ENCODE measurements around the gene CD19. TPM values are rescaled to one million over a fixed set of nuclear protein-coding genes. Genes with fewer than 3 reads are reported as not detected.
"Not testable (repeated sequence)": the region's sequence is repeated elsewhere in the genome, so short reads cannot be mapped to it uniquely, and the experiment has no call there.

The CD19 gene
- total RNA-seq, result 0.52 TPM
- polyA plus RNA-seq, result 1 to 10 TPM in 1 of 4 donors, not detected in 3; 2.8 TPM

DNA sequence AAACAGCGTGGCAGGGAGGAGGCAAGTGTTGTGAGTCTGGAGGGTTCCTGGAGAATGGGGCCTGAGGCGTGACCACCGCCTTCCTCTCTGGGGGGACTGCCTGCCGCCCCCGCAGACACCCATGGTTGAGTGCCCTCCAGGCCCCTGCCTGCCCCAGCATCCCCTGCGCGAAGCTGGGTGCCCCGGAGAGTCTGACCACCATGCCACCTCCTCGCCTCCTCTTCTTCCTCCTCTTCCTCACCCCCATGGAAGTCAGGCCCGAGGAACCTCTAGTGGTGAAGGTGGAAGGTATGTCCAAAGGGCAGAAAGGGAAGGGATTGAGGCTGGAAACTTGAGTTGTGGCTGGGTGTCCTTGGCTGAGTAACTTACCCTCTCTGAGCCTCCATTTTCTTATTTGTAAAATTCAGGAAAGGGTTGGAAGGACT is at the start of gene CD19:
TSS of gene CD19 (plus strand) at position 171 of the 425 bp plus-strand sequence. CDS start at position 201, 30 bp downstream.
- Mint-ChIP-seq H3K4me1 (peaks cover 0 to 26% (median 15%) of the 10 kb centered on the region in 4 donors), H3K27ac (peak within 1 kb of the TSS in 2 of 3 donors; percentile 84 to 85), H3K36me3 (no peaks in the 10 kb centered on the region), H3K4me3 (peak within 1 kb of the TSS in 2 of 4 donors; percentile 21 to 42), H3K27me3 (peaks cover 10% of the 10 kb centered on the region), H3K9me3 (no peaks in the 10 kb centered on the region)
- Histone ChIP-seq H3K4me1 (ENCODE audit: control insufficient read depth, insufficient read depth, low read length, poor library complexity, severe bottlenecking) (peaks cover 8% of the 10 kb centered on the region), H3K27me3 (ENCODE audit: control insufficient read depth, insufficient read depth, low read length) (no peaks in the 10 kb centered on the region), H3K36me3 (ENCODE audit: control insufficient read depth, insufficient read depth, low read length) (no peaks in the 10 kb centered on the region), H3K4me3 (ENCODE audit: low read depth, low read length) (no peak within 1 kb of the TSS), H3K27ac (ENCODE audit: insufficient read depth, low read length, poor library complexity, severe bottlenecking) (no peak within 1 kb of the TSS), H3K9me3 (ENCODE audit: control insufficient read depth in 2 of 2, low read length in 2 of 2) (no peaks in the 10 kb centered on the region)
- ATAC-seq (ENCODE audit: low read depth in 2 of 2), result no peak
- no peak for DNase-seq

DNA sequence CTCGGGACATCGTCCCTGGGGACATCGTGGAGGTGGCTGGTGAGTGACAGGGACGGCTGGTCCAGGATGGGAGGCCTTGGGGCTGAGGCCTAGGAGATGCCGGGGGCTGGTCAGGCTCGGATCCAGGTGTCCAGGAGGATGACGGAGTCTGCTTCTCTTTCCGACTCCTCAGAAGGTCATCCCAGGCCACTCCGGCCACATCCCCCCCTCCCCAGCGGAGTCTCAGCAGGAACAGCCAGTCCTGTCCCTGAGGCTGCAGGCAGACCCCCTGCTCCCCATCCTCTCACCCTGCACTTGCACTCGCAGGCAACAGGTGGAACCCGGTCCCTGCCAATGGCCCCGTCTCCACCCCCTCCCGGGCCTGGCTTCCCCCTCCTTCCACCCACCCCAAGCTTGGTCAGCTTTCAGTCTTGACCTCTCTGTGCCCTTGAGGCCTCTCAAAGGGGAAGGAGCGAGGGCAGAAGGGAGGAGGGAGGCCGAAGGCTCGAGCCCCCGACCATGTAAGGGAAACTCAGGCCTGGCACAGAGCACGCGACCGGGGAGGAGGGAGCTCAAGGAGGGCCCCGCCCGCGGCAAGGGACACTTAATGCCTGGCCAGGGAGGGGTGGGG is 49.1 kb upstream of the CD19 start:
- H3K4me3 ChIP-seq (ENCODE audit: low read depth, low read length), result no peak overlapping the region
- peaks cover 6% of the 10 kb centered on the region for H3K27me3 Mint-ChIP-seq
- peak overlapping the region in 1 of 4 donors; percentile 85 for H3K4me3 Mint-ChIP-seq
- no peak for DNase-seq
- peaks cover 0 to 23% (median 8%) of the 10 kb centered on the region in 4 donors for H3K4me1 Mint-ChIP-seq
- no peaks in the 10 kb centered on the region for H3K27me3 ChIP-seq (ENCODE audit: control insufficient read depth, insufficient read depth, low read length)
- no peaks in the 10 kb centered on the region for H3K36me3 ChIP-seq (ENCODE audit: control insufficient read depth, insufficient read depth, low read length)
- H3K27ac Mint-ChIP-seq, result no peak overlapping the region
- no peaks in the 10 kb centered on the region for H3K9me3 Mint-ChIP-seq
- no peak for ATAC-seq (ENCODE audit: low read depth in 2 of 2)
- no peaks in the 10 kb centered on the region for H3K36me3 Mint-ChIP-seq
- no peak overlapping the region for H3K27ac ChIP-seq (ENCODE audit: insufficient read depth, low read length, poor library complexity, severe bottlenecking)
- H3K4me1 ChIP-seq (ENCODE audit: control insufficient read depth, insufficient read depth, low read length, poor library complexity, severe bottlenecking), result peaks cover 17% of the 10 kb centered on the region
- no peaks in the 10 kb centered on the region for H3K9me3 ChIP-seq (ENCODE audit: control insufficient read depth in 2 of 2, low read length in 2 of 2)

DNA sequence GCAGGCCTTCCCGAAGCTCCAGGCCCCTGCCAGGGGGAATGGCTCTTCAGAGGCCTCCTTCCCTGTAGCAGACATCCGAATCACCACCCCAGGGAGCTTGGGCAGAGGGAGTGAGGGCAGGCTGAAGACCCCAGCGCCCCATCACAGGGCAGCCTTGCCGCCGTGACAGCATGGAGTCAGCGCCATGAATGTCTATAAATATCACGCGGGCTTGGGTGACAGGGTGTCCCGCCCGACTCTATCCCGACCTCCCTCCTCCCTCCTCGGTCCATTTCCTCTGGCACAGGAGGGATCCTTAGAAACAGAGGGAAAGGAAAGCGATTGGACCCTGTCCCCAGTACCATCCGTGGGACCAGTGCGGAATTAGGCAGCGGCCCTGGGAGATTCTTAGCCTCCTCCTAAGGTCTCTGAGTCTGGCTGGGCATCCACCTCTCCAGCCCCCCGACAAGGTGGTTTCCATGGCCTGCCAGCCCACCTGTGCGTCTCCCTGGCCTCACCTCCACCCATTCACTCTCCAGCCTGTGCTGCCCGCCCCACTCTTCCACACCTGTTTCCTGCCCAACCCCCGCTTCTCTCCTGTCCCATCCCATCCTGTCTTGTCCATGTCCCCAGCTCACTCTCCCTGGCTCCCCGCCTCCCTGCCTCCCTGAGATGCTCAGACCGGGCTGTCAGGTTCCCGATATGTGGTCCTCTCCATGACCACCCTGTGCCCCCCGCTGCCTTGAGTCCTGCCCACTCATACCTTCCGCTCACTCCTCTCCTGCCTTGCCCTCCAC is 48.4 kb upstream of the CD19 start:
- Mint-ChIP-seq H3K27me3 (peaks cover 6% of the 10 kb centered on the region), H3K9me3 (no peaks in the 10 kb centered on the region), H3K36me3 (no peaks in the 10 kb centered on the region), H3K4me1 (peaks cover 0 to 23% (median 8%) of the 10 kb centered on the region in 4 donors), H3K27ac (no peak overlapping the region), H3K4me3 (peak overlapping the region in 1 of 4 donors; percentile 55)
- Histone ChIP-seq H3K9me3 (ENCODE audit: control insufficient read depth in 2 of 2, low read length in 2 of 2) (no peaks in the 10 kb centered on the region), H3K27me3 (ENCODE audit: control insufficient read depth, insufficient read depth, low read length) (no peaks in the 10 kb centered on the region), H3K27ac (ENCODE audit: insufficient read depth, low read length, poor library complexity, severe bottlenecking) (no peak overlapping the region), H3K36me3 (ENCODE audit: control insufficient read depth, insufficient read depth, low read length) (no peaks in the 10 kb centered on the region), H3K4me3 (ENCODE audit: low read depth, low read length) (no peak overlapping the region), H3K4me1 (ENCODE audit: control insufficient read depth, insufficient read depth, low read length, poor library complexity, severe bottlenecking) (peaks cover 17% of the 10 kb centered on the region)
- no peak for ATAC-seq (ENCODE audit: low read depth in 2 of 2)
- DNase-seq, result no peak

DNA sequence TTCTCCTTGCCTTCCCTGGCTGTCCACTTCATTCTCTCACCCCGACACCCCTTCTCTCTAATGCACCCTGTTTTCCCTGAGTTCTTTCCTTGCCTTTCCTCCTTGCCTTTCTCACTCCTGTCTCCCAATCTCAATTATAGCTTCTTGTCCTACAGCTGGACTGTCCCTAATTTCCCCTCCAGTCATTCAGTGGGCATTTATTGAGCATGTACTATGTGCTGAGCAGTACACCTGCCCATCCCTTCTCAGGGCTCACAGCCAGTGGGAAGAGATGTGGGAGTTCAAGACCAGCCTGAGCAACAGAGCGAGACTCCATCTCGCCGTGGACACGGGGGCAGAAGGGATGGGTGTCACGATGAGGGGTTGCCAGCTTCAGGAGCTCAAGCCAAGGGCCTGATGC is 47.7 kb upstream of the CD19 start:
- Mint-ChIP-seq H3K27ac (no peak overlapping the region), H3K36me3 (no peaks in the 10 kb centered on the region), H3K4me3 (peak overlapping the region in 2 of 4 donors; percentile 46 to 55), H3K4me1 (peaks cover 0 to 17% (median 7%) of the 10 kb centered on the region in 4 donors), H3K27me3 (peaks cover 6% of the 10 kb centered on the region), H3K9me3 (no peaks in the 10 kb centered on the region)
- Histone ChIP-seq H3K36me3 (ENCODE audit: control insufficient read depth, insufficient read depth, low read length) (no peaks in the 10 kb centered on the region), H3K27ac (ENCODE audit: insufficient read depth, low read length, poor library complexity, severe bottlenecking) (no peak overlapping the region), H3K9me3 (ENCODE audit: control insufficient read depth in 2 of 2, low read length in 2 of 2) (no peaks in the 10 kb centered on the region), H3K4me3 (ENCODE audit: low read depth, low read length) (no peak overlapping the region), H3K27me3 (ENCODE audit: control insufficient read depth, insufficient read depth, low read length) (no peaks in the 10 kb centered on the region), H3K4me1 (ENCODE audit: control insufficient read depth, insufficient read depth, low read length, poor library complexity, severe bottlenecking) (peaks cover 14% of the 10 kb centered on the region)
- ATAC-seq (ENCODE audit: low read depth in 2 of 2), result no peak
- DNase-seq, result no peak

DNA sequence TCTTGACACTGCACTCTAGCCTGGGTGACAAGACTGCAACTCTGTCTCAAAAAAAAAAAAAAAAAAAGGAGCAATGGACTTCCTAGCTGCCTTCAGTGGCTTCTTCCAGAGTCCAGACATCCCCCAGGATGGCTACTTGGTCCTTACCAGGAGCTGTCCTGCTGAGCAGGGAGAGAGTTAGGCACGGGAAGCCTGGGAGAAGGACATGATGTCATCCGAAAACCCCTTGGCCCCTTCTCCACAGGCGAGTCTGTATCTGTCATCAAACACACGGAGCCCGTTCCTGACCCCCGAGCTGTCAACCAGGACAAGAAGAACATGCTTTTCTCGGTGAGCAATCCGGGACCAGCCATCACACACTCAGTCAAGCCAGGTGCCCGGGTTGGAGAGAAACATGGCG is 44.8 kb upstream of the CD19 start:
- DNase-seq (no peak), ATAC-seq (ENCODE audit: low read depth in 2 of 2) (no peak)
- no peak overlapping the region for H3K4me3 Mint-ChIP-seq

DNA sequence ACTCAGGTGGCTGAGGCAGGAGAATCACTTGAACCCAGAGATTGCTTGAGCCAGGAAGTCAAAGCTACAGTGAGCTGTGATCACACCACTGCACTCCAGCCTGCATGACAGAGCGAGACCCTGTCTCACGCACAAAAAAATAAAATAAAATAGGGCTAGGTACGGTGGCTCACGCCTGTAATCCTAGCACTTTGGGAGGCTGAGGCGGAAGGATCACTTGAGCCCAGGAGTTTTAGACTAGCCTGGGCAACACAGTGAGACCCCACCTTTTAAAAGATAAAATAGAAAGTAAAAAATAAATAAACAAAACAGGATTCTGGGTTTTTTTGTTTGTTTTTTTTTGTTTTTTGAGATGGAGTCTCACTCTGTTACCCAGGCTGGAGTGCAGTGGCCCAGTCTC is 41.4 kb upstream of the CD19 start:
- H3K27ac ChIP-seq (ENCODE audit: insufficient read depth, low read length, poor library complexity, severe bottlenecking); H3K4me1 Mint-ChIP-seq; DNase-seq; ATAC-seq (ENCODE audit: low read depth in 2 of 2); H3K9me3 ChIP-seq (ENCODE audit: control insufficient read depth in 2 of 2, low read length in 2 of 2); H3K9me3 Mint-ChIP-seq; H3K4me3 ChIP-seq (ENCODE audit: low read depth, low read length); H3K4me1 ChIP-seq (ENCODE audit: control insufficient read depth, insufficient read depth, low read length, poor library complexity, severe bottlenecking); H3K27ac Mint-ChIP-seq; H3K27me3 ChIP-seq (ENCODE audit: control insufficient read depth, insufficient read depth, low read length); H3K36me3 Mint-ChIP-seq; H3K36me3 ChIP-seq (ENCODE audit: control insufficient read depth, insufficient read depth, low read length); H3K4me3 Mint-ChIP-seq; H3K27me3 Mint-ChIP-seq: not testable (repeated sequence)

More for the DNA sequence above, 44.8 kb upstream of the CD19 start:
- Histone ChIP-seq H3K27me3 (ENCODE audit: control insufficient read depth, insufficient read depth, low read length) (no peaks in the 10 kb centered on the region), H3K9me3 (ENCODE audit: control insufficient read depth in 2 of 2, low read length in 2 of 2) (no peaks in the 10 kb centered on the region), H3K4me1 (ENCODE audit: control insufficient read depth, insufficient read depth, low read length, poor library complexity, severe bottlenecking) (no peaks in the 10 kb centered on the region), H3K4me3 (ENCODE audit: low read depth, low read length) (no peak overlapping the region), H3K27ac (ENCODE audit: insufficient read depth, low read length, poor library complexity, severe bottlenecking) (no peak overlapping the region), H3K36me3 (ENCODE audit: control insufficient read depth, insufficient read depth, low read length) (no peaks in the 10 kb centered on the region)
- Mint-ChIP-seq H3K9me3 (no peaks in the 10 kb centered on the region), H3K27ac (peak overlapping the region in 1 of 3 donors; percentile 26), H3K27me3 (no peaks in the 10 kb centered on the region), H3K36me3 (no peaks in the 10 kb centered on the region), H3K4me1 (peaks cover 0 to 5% (median 0%) of the 10 kb centered on the region in 4 donors)

DNA sequence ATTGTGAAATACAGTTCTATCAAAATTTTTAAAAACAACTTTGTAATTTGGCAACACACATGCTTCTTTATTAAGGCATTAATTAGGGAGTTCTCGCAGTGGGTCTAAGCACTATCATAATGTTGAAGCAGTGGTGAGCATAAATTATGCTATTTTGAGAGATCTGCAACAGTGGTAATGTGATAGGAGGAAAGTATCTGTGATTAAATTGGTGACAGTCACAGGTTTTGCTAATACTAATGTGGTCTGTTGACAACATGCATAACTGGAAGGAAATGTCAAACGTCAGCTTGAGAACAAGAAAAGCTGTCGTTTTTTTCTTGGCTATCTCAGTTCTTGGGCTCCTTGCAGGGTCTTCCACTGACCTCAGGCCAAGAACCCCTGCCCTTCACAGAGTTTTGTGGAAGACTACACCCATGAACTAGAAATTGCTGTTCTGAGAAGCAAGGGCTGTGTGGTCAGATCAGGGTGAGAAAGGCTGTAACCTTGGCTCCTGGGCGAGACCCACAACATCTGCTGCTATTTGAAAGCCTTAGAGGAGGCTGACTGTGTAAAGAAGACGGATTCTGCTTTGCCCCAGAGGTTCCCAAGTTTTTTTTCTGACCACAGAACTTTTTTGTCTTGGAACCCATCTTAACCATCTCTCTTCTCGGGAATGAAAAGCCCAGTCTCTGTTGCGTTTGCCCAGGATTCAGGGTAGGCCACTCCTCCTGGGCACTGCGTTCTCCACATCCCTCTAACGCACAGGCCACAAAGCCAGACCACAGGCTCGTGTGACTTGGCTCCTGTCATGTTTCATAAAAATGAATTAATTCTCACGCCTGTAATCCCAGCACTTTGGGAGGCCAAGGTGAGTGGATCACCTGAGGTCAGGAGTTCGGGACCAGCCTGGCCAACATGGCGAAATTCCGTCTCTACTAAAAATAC is 39.5 kb upstream of the CD19 start:
- Histone ChIP-seq H3K27ac (ENCODE audit: insufficient read depth, low read length, poor library complexity, severe bottlenecking) (no peak overlapping the region), H3K4me3 (ENCODE audit: low read depth, low read length) (no peak overlapping the region), H3K9me3 (ENCODE audit: control insufficient read depth in 2 of 2, low read length in 2 of 2) (no peaks in the 10 kb centered on the region), H3K36me3 (ENCODE audit: control insufficient read depth, insufficient read depth, low read length) (no peaks in the 10 kb centered on the region), H3K27me3 (ENCODE audit: control insufficient read depth, insufficient read depth, low read length) (no peaks in the 10 kb centered on the region), H3K4me1 (ENCODE audit: control insufficient read depth, insufficient read depth, low read length, poor library complexity, severe bottlenecking) (no peaks in the 10 kb centered on the region)
- Mint-ChIP-seq H3K4me1 (no peaks in the 10 kb centered on the region), H3K36me3 (no peaks in the 10 kb centered on the region), H3K9me3 (no peaks in the 10 kb centered on the region), H3K27me3 (no peaks in the 10 kb centered on the region), H3K27ac (no peak overlapping the region), H3K4me3 (no peak overlapping the region)
- ATAC-seq (ENCODE audit: low read depth in 2 of 2), result no peak
- DNase-seq, result no peak

All from CD4-positive, CD25-positive, alpha-beta regulatory T cell (primary cell).